AG04449 (cell line): Measurements from ENCODE around the gene LAMP2.

ENCODE experiments used
- CTCF ChIA-PET: fragments of 350-600 bp; formaldehyde crosslinking; extraction: SDS; loops from one replicate; lab custom pipeline; 2021; ENCODE audit warnings: antibody characterized with exemption; lab: Yijun Ruan, JAX
- POLR2A ChIA-PET: fragments of 400-600, 350-600 bp; formaldehyde crosslinking; extraction: SDS; loops from one replicate; lab custom pipeline; 2020; ENCODE audit warnings: antibody characterized with exemption, inconsistent platforms; lab: Yijun Ruan, JAX
- DNase-seq: peaks from one replicate; pipeline ENCODE4 v3.0.0-alpha.2; 2010; ENCODE audit warnings: low read depth, low spot score
- H3K4me3 ChIP-seq: 2 replicates; pipeline ENCODE4 v1.5.1; 2011; ENCODE audit warnings: low read depth, mild to moderate bottlenecking, control low read depth, low read length
- CTCF ChIP-seq: IDR thresholded peaks from one replicate; pipeline ENCODE4 v1.5.1; 2011; ENCODE audit warnings: mild to moderate bottlenecking, moderate library complexity, low read length, control low read depth, inconsistent platforms; ENCODE audit not compliant: insufficient read depth; ENCODE audit errors: missing control alignments

The LAMP2 gene

GRCh38 chrX:120463241-120463640 lies 5.9 kb downstream of the LAMP2 start:
- ChIA-PET CTCF (interaction anchor here (2.5 kb wide), 1 partner anchor 8 kb away, joined by 7 read pairs; no protein-coding TSS in a partner anchor), POLR2A (no interaction called here)
- no peak for DNase-seq
- no peak for TF ChIP-seq CTCF
- H3K4me3 ChIP-seq, result no peak overlapping the region

- TF ChIP-seq CTCF, result no peak
- no peak for DNase-seq
- H3K4me3 ChIP-seq, result no peak overlapping the region
- ChIA-PET CTCF (interaction anchor here (1.1 to 2.5 kb wide), 2 partner anchors 9 to 10 kb away, joined by 7 read pairs; no protein-coding TSS in a partner anchor), POLR2A (no interaction called here)
Measured at GRCh38 chrX:120462370-120462769, 6.7 kb downstream of the LAMP2 start.

DNA sequence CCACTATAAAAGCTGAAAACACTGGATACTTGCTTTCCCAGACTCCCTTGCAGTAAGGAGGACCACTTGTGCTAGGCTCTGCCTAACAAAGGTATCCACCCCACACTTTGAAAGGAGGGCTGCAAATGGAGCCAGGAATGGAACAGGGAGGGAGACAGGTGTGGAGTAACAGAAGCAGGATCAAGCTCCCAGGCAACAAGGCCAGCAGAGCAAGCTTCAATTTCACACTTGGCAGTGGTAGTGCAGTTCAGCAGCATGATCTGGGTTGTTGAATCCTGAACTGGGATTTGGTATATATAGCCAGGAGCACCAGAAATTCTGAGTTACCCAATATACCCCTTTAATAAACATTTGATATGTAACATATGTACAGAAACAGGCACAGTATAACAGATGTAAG lies 9.8 kb downstream of the LAMP2 start:
- TF ChIP-seq CTCF, result no peak
- POLR2A ChIA-PET, result no interaction called here
- CTCF ChIA-PET, result interaction anchor here (1.0 kb wide), 1 partner anchor 16 kb away, joined by 3 read pairs; no protein-coding TSS in a partner anchor
- no peak overlapping the region for H3K4me3 ChIP-seq
- no peak for DNase-seq

DNA sequence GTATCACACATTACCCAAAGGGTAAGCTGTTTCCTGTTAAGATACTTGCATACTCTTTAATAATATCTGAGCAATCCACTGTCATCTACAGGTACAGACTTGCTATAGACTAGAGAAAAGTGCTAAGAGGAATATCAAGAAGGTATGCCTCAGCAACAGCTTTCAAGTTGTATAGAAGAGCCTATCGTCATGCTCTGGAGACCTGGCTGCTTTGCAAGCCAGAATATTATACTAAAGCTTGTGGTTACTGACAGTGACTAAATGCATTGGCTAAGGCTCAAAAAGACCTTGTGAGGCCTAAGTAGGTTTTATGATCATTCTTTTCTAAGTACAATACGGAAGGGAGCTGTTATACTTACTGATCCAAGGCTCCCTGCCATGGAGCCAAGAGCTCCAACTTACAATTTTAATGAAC lies 11.3 kb downstream of the LAMP2 start:
- CTCF ChIA-PET, result interaction anchor here (1.0 to 1.3 kb wide), 2 partner anchors 19 to 244 kb away, joined by 3 to 4 read pairs; no protein-coding TSS in a partner anchor

DNA sequence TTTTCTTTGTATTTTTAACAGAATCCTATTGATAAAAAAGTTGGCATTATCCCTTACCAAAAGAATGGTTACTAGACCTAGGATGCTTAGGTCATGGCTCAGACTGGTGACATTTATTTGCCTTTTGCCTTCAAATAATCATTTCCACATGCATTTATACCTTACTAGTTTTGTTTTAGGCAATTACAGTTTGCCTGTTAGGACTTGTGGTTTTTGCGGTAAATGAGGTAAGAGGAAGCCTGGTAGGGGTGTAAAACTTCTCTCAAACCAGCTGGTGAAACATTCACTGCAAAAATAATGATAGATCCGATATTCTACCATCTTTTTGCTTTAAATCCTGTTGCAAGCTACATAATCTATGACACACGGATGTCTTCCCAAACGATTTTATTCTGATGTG lies 12.1 kb downstream of the LAMP2 start:
- POLR2A ChIA-PET, result no interaction called here
- no peak overlapping the region for H3K4me3 ChIP-seq
- TF ChIP-seq CTCF, result no peak
- DNase-seq, result no peak
- CTCF ChIA-PET, result interaction anchor here (1.3 kb wide), 1 partner anchor 19 kb away, joined by 4 read pairs; no protein-coding TSS in a partner anchor

More for the DNA sequence above, 11.3 kb downstream of the LAMP2 start:
- POLR2A ChIA-PET, result interaction anchor here (1.1 kb wide), 1 partner anchor 207 kb away, joined by 4 read pairs; the partner anchor contains the start of gene ZBTB33
- H3K4me3 ChIP-seq, result no peak overlapping the region
- DNase-seq, result peak; percentile 52
- TF ChIP-seq CTCF, result no peak

DNA sequence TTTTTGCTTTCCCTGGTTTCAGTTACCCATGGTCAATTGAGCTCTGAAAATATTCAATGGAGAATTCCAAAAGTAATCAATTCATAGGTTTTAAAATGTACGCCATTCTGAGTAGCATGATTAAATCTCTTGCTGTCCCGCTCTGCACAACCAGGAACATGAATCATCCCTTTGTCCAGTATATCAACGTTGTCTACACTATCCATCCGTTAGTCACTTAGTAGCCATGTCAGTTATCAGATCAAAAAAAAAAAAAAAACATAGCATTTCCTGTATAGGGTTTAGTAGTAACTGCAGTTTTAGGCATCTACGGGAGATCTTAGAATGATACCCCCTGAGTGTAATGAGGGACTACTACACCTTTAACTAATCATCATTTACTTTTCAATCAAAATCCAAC lies 15.1 kb downstream of the LAMP2 start:
- TF ChIP-seq CTCF, result no peak
- H3K4me3 ChIP-seq, result no peak overlapping the region
- no peak for DNase-seq
- POLR2A ChIA-PET, result no interaction called here
- CTCF ChIA-PET, result interaction anchor here (0.6 to 2.9 kb wide), 3 partner anchors 27 to 203 kb away, joined by 3 to 11 read pairs (median 3); partner anchors contain the start of gene ZBTB33
